ENCODE measurements around the gene SRRM2. TPM values are rescaled to one million over a fixed set of nuclear protein-coding genes. Genes with fewer than 3 reads are reported as not detected.

The SRRM2 gene
- total and polyA plus RNA-seq, 9 of the 15 experiments (the other 6 are each of a cell fraction or from before 2014, with no cell fraction given) = 26.7 to 563 (median 81.1) TPM

GRCh38 chr16:2777231-2777902 lies 24.9 kb downstream of the SRRM2 start, which contains the start of gene ELOB (continued):
- TF ChIP-seq, protein P1, sequence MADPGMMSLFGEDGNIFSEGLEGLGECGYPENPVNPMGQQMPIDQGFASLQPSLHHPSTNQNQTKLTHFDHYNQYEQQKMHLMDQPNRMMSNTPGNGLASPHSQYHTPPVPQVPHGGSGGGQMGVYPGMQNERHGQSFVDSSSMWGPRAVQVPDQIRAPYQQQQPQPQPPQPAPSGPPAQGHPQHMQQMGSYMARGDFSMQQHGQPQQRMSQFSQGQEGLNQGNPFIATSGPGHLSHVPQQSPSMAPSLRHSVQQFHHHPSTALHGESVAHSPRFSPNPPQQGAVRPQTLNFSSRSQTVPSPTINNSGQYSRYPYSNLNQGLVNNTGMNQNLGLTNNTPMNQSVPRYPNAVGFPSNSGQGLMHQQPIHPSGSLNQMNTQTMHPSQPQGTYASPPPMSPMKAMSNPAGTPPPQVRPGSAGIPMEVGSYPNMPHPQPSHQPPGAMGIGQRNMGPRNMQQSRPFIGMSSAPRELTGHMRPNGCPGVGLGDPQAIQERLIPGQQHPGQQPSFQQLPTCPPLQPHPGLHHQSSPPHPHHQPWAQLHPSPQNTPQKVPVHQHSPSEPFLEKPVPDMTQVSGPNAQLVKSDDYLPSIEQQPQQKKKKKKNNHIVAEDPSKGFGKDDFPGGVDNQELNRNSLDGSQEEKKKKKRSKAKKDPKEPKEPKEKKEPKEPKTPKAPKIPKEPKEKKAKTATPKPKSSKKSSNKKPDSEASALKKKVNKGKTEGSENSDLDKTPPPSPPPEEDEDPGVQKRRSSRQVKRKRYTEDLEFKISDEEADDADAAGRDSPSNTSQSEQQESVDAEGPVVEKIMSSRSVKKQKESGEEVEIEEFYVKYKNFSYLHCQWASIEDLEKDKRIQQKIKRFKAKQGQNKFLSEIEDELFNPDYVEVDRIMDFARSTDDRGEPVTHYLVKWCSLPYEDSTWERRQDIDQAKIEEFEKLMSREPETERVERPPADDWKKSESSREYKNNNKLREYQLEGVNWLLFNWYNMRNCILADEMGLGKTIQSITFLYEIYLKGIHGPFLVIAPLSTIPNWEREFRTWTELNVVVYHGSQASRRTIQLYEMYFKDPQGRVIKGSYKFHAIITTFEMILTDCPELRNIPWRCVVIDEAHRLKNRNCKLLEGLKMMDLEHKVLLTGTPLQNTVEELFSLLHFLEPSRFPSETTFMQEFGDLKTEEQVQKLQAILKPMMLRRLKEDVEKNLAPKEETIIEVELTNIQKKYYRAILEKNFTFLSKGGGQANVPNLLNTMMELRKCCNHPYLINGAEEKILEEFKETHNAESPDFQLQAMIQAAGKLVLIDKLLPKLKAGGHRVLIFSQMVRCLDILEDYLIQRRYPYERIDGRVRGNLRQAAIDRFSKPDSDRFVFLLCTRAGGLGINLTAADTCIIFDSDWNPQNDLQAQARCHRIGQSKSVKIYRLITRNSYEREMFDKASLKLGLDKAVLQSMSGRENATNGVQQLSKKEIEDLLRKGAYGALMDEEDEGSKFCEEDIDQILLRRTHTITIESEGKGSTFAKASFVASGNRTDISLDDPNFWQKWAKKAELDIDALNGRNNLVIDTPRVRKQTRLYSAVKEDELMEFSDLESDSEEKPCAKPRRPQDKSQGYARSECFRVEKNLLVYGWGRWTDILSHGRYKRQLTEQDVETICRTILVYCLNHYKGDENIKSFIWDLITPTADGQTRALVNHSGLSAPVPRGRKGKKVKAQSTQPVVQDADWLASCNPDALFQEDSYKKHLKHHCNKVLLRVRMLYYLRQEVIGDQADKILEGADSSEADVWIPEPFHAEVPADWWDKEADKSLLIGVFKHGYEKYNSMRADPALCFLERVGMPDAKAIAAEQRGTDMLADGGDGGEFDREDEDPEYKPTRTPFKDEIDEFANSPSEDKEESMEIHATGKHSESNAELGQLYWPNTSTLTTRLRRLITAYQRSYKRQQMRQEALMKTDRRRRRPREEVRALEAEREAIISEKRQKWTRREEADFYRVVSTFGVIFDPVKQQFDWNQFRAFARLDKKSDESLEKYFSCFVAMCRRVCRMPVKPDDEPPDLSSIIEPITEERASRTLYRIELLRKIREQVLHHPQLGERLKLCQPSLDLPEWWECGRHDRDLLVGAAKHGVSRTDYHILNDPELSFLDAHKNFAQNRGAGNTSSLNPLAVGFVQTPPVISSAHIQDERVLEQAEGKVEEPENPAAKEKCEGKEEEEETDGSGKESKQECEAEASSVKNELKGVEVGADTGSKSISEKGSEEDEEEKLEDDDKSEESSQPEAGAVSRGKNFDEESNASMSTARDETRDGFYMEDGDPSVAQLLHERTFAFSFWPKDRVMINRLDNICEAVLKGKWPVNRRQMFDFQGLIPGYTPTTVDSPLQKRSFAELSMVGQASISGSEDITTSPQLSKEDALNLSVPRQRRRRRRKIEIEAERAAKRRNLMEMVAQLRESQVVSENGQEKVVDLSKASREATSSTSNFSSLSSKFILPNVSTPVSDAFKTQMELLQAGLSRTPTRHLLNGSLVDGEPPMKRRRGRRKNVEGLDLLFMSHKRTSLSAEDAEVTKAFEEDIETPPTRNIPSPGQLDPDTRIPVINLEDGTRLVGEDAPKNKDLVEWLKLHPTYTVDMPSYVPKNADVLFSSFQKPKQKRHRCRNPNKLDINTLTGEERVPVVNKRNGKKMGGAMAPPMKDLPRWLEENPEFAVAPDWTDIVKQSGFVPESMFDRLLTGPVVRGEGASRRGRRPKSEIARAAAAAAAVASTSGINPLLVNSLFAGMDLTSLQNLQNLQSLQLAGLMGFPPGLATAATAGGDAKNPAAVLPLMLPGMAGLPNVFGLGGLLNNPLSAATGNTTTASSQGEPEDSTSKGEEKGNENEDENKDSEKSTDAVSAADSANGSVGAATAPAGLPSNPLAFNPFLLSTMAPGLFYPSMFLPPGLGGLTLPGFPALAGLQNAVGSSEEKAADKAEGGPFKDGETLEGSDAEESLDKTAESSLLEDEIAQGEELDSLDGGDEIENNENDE (IDR thresholded peaks at IDR 0.05; ENCODE audit: low read depth, low read length) = no peak
- TF ChIP-seq HMG20A (CRISPR knock-in tag; conservative IDR thresholded peaks at IDR 0.05) (0 out of 2 replicates have a peak, but pooled peaks have one; percentile 30), POLR2G (IDR thresholded peaks at IDR 0.05; ENCODE audit: low read depth, low read length) (peak; percentile 88), ZNF384 (IDR thresholded peaks at IDR 0.05; ENCODE audit: low read depth, low read length) (no peak), ZNF699 (CRISPR knock-in tag; IDR thresholded peaks at IDR 0.05; ENCODE audit: insufficient replicate concordance) (no peak), CTCFL (IDR thresholded peaks at IDR 0.05; ENCODE audit: borderline replicate concordance, insufficient read depth, low read depth, low read length, poor library complexity, severe bottlenecking) (no peak), NUFIP1 (IDR thresholded peaks at IDR 0.05; ENCODE audit: partially characterized antibody) (no peak), THRA (IDR thresholded peaks at IDR 0.05) (no peak), PHF8 (IDR thresholded peaks at IDR 0.05; ENCODE audit: borderline replicate concordance, low read length) (peak; percentile 92), SRF (CRISPR knock-in tag; IDR thresholded peaks at IDR 0.05) (no peak)
